HL-60/S4 treated with phorbol 12-myristate 13-acetate at 8.2 ng/mL for 4 days and 3 days (cell line): ENCODE measurements around the gene RUBCN.
"Not testable (repeated sequence)": the region's sequence is repeated elsewhere in the genome, so short reads cannot be mapped to it uniquely, and the experiment has no call there.

Experiments used
- in situ Hi-C: fragments of 300-500 bp; cut with MboI; formaldehyde crosslinking; loops from 2 replicates; pipeline ENCODE4 v1.15.0; 2022; ENCODE audit warnings: low sequenced_read_pairs

Gene RUBCN

GRCh38 chr3:197661234-197661834 lies 75.4 kb downstream of the RUBCN start:
- in situ Hi-C loops, result not testable (repeated sequence)

GRCh38 chr3:197659701-197660100 lies 77.0 kb downstream of the RUBCN start:
- in situ Hi-C loops, result not testable (repeated sequence)

- in situ Hi-C loops, result not testable (repeated sequence)
These were observed 77.6 kb downstream of the RUBCN start for GRCh38 chr3:197659144-197659543.

- in situ Hi-C loops, result not testable (repeated sequence)
These were observed 78.0 kb downstream of the RUBCN start for GRCh38 chr3:197658706-197659105.

- in situ Hi-C loops, result not testable (repeated sequence)
These were observed 79.0 kb downstream of the RUBCN start for GRCh38 chr3:197657541-197658292.

GRCh38 chr3:197656960-197657359 lies 79.7 kb downstream of the RUBCN start:
- in situ Hi-C loops, result not testable (repeated sequence)

- in situ Hi-C loops, result not testable (repeated sequence)
These were observed 80.6 kb downstream of the RUBCN start for GRCh38 chr3:197656129-197656528.

GRCh38 chr3:197654998-197655330 lies 81.7 kb downstream of the RUBCN start:
- in situ Hi-C loops, result not testable (repeated sequence)

- in situ Hi-C loops, result not testable (repeated sequence)
These were observed 82.4 kb downstream of the RUBCN start for GRCh38 chr3:197654090-197654997.

- in situ Hi-C loops, result not testable (repeated sequence)
These were observed 83.8 kb downstream of the RUBCN start for GRCh38 chr3:197652860-197653259.

- in situ Hi-C loops, result not testable (repeated sequence)
These were observed 89.1 kb downstream of the RUBCN start for GRCh38 chr3:197647649-197648048.

GRCh38 chr3:197647191-197647590 lies 89.5 kb downstream of the RUBCN start:
- in situ Hi-C loops, result not testable (repeated sequence)

- in situ Hi-C loops, result not testable (repeated sequence)
These were observed 90.4 kb downstream of the RUBCN start for GRCh38 chr3:197646294-197646693.

- in situ Hi-C loops, result not testable (repeated sequence)
These were observed 99.1 kb downstream of the RUBCN start for GRCh38 chr3:197637556-197637955.

- in situ Hi-C loops, result not testable (repeated sequence)
These were observed 104.7 kb downstream of the RUBCN start for GRCh38 chr3:197631989-197632388.

GRCh38 chr3:197630766-197631165 lies 105.9 kb downstream of the RUBCN start:
- in situ Hi-C loops, result not testable (repeated sequence)

- in situ Hi-C loops, result not testable (repeated sequence)
These were observed 107.4 kb downstream of the RUBCN start for GRCh38 chr3:197629286-197629685.

GRCh38 chr3:197627772-197628523 lies 108.8 kb downstream of the RUBCN start:
- in situ Hi-C loops, result not testable (repeated sequence)

- in situ Hi-C loops, result not testable (repeated sequence)
These were observed 109.4 kb downstream of the RUBCN start for GRCh38 chr3:197627158-197627771.

GRCh38 chr3:197626404-197627157 lies 110.1 kb downstream of the RUBCN start:
- in situ Hi-C loops, result not testable (repeated sequence)
